ENCODE data around the gene SAMD1. TPM values are rescaled to one million over a fixed set of nuclear protein-coding genes. Genes with fewer than 3 reads are reported as not detected.
"Not testable (repeated sequence)": the region's sequence is repeated elsewhere in the genome, so short reads cannot be mapped to it uniquely, and the experiment has no call there.

Gene SAMD1
- total and polyA plus RNA-seq, 11 donors = 26.7 to 62.6 (median 38.3) TPM

GRCh38 chr19:14050961-14051360 is 39.6 kb downstream of the SAMD1 start:
- not testable (repeated sequence) for H3K4me1 ChIP-seq, H3K27me3 ChIP-seq, DNase-seq, H3K27ac ChIP-seq, H3K9me3 ChIP-seq, H3K4me3 ChIP-seq, ATAC-seq
- intact Hi-C loops (cut with DNase I) = loop anchor here in 2 of 10 donors (5.0 to 10.0 kb wide), 2 partner anchors 166 to 169 kb away; no protein-coding TSS in a partner anchor
- H3K36me3 ChIP-seq = peaks cover 0 to 37% (median 0%) of the 10 kb centered on the region in 9 donors
- TF ChIP-seq CTCF (IDR thresholded peaks at IDR 0.05) = peak in 1 of 12 donors; percentile 13
- WGBS, 4 donors = 90 to 95% (median 94%) methylated on average over 11 of the region's 11 CpGs

GRCh38 chr19:14050512-14050911 is 40.0 kb downstream of the SAMD1 start:
- intact Hi-C loops (cut with DNase I) = loop anchor here in 2 of 10 donors (5.0 to 10.0 kb wide), 2 partner anchors 166 to 168 kb away; no protein-coding TSS in a partner anchor

GRCh38 chr19:14048443-14049153 is 42.0 kb downstream of the SAMD1 start:
- peaks cover 0 to 9% (median 0%) of the 10 kb centered on the region in 12 donors for H3K9me3 ChIP-seq
- TF ChIP-seq POLR2A (IDR thresholded peaks at IDR 0.05) = no peak
- TF ChIP-seq CTCF (IDR thresholded peaks at IDR 0.05) = peak; percentile 70 to 91 (median 82)
- 80 to 88% (median 85%) methylated on average over 8 of the region's 8 CpGs for WGBS, 4 donors
- no peak overlapping the region for H3K4me3 ChIP-seq
- no peaks in the 10 kb centered on the region for H3K27me3 ChIP-seq
- ATAC-seq (peak in 3 of 4 donors; percentile 59 to 68 (median 66)), DNase-seq (peak in 3 of 5 donors; percentile 31 to 76 (median 42))
- H3K27ac ChIP-seq = no peak overlapping the region
- no peaks in the 10 kb centered on the region for H3K4me1 ChIP-seq
- H3K36me3 ChIP-seq = peaks cover 0 to 51% (median 0%) of the 10 kb centered on the region in 9 donors
- intact Hi-C loops (cut with DNase I) = loop anchor here in 2 of 10 donors (10.0 kb wide), 2 partner anchors 164 to 454 kb away; no protein-coding TSS in a partner anchor

More at GRCh38 chr19:14050512-14050911, 40.0 kb downstream of the SAMD1 start:
- ATAC-seq (no peak), DNase-seq (no peak)
- peaks cover 0 to 39% (median 0%) of the 10 kb centered on the region in 9 donors for H3K36me3 ChIP-seq
- no peak overlapping the region for H3K4me3 ChIP-seq
- H3K9me3 ChIP-seq = peaks cover 0 to 9% (median 0%) of the 10 kb centered on the region in 12 donors
- TF ChIP-seq CTCF (IDR thresholded peaks at IDR 0.05) (no peak), POLR2A (IDR thresholded peaks at IDR 0.05) (no peak)
- H3K4me1 ChIP-seq = no peaks in the 10 kb centered on the region
- no peaks in the 10 kb centered on the region for H3K27me3 ChIP-seq
- no peak overlapping the region for H3K27ac ChIP-seq
- 95 to 99% (median 97%) methylated on average over 4 of the region's 4 CpGs for WGBS, 4 donors

GRCh38 chr19:14047866-14048265 is 42.7 kb downstream of the SAMD1 start:
- H3K9me3 ChIP-seq, ATAC-seq, H3K4me3 ChIP-seq, H3K4me1 ChIP-seq, DNase-seq, H3K27ac ChIP-seq, H3K27me3 ChIP-seq: not testable (repeated sequence)
- H3K36me3 ChIP-seq = peaks cover 0 to 51% (median 0%) of the 10 kb centered on the region in 9 donors
- 96 to 99% (median 97%) methylated on average over 10 of the region's 10 CpGs for WGBS, 4 donors
- intact Hi-C loops (cut with DNase I) = loop anchor here in 2 of 10 donors (10.0 kb wide), 2 partner anchors 163 to 453 kb away; no protein-coding TSS in a partner anchor
